ENCODE results near the gene COL15A1.

COL15A1 gene

GRCh38 chr9:99030092-99030511, 86.4 kb downstream of the COL15A1 start:
- TF ChIP-seq CTCF (IDR thresholded peaks at IDR 0.05; ENCODE audit: low read depth, low read length) (no peak), MYC (IDR thresholded peaks at IDR 0.05; ENCODE audit: low read depth, low read length) (no peak), MAX (IDR thresholded peaks at IDR 0.05; ENCODE audit: low read depth, low read length) (no peak), POLR2A (IDR thresholded peaks at IDR 0.05; ENCODE audit: extremely low read depth, insufficient read length) (no peak)
- H3K4me3 ChIP-seq (ENCODE audit: low read depth, low read length): no peak overlapping the region
- DNase-seq (ENCODE audit: low read depth): peak; percentile 62

GRCh38 chr9:99030610-99031109, 87.0 kb downstream of the COL15A1 start:
- TF ChIP-seq MYC (IDR thresholded peaks at IDR 0.05; ENCODE audit: low read depth, low read length) (no peak), CTCF (IDR thresholded peaks at IDR 0.05; ENCODE audit: low read depth, low read length) (no peak), MAX (IDR thresholded peaks at IDR 0.05; ENCODE audit: low read depth, low read length) (no peak), POLR2A (IDR thresholded peaks at IDR 0.05; ENCODE audit: extremely low read depth, insufficient read length) (no peak)
- H3K4me3 ChIP-seq (ENCODE audit: low read depth, low read length): no peak overlapping the region
- no peak for DNase-seq (ENCODE audit: low read depth)

- TF ChIP-seq MAX (IDR thresholded peaks at IDR 0.05; ENCODE audit: low read depth, low read length): no peak
- no peak for TF ChIP-seq POLR2A (IDR thresholded peaks at IDR 0.05; ENCODE audit: extremely low read depth, insufficient read length)
- TF ChIP-seq CTCF (IDR thresholded peaks at IDR 0.05; ENCODE audit: low read depth, low read length): no peak
- no peak for TF ChIP-seq MYC (IDR thresholded peaks at IDR 0.05; ENCODE audit: low read depth, low read length)
- H3K4me3 ChIP-seq (ENCODE audit: low read depth, low read length): no peak overlapping the region
- DNase-seq (ENCODE audit: low read depth): no peak
Observed at GRCh38 chr9:99031319-99031718, 87.6 kb downstream of the COL15A1 start.

GRCh38 chr9:99031994-99032393, 88.3 kb downstream of the COL15A1 start:
- no peak overlapping the region for H3K4me3 ChIP-seq (ENCODE audit: low read depth, low read length)
- TF ChIP-seq POLR2A (IDR thresholded peaks at IDR 0.05; ENCODE audit: extremely low read depth, insufficient read length): no peak
- TF ChIP-seq MAX (IDR thresholded peaks at IDR 0.05; ENCODE audit: low read depth, low read length): no peak
- TF ChIP-seq CTCF (IDR thresholded peaks at IDR 0.05; ENCODE audit: low read depth, low read length): no peak
- TF ChIP-seq MYC (IDR thresholded peaks at IDR 0.05; ENCODE audit: low read depth, low read length): no peak
- no peak for DNase-seq (ENCODE audit: low read depth)

- no peak overlapping the region for H3K4me3 ChIP-seq (ENCODE audit: low read depth, low read length)
- DNase-seq (ENCODE audit: low read depth): no peak
- TF ChIP-seq CTCF (IDR thresholded peaks at IDR 0.05; ENCODE audit: low read depth, low read length) (no peak), MYC (IDR thresholded peaks at IDR 0.05; ENCODE audit: low read depth, low read length) (no peak), MAX (IDR thresholded peaks at IDR 0.05; ENCODE audit: low read depth, low read length) (no peak), POLR2A (IDR thresholded peaks at IDR 0.05; ENCODE audit: extremely low read depth, insufficient read length) (no peak)
Observed at GRCh38 chr9:99034149-99034548, 90.4 kb downstream of the COL15A1 start.
